ENCODE data around the gene PTPRN2.
"Not testable (repeated sequence)": the region's sequence is repeated elsewhere in the genome, so short reads cannot be mapped to it uniquely, and the experiment has no call there.

The PTPRN2 gene

GRCh38 chr7:158357106-158357897, 230.3 kb downstream of the PTPRN2 start:
- no peak for DNase-seq

DNA sequence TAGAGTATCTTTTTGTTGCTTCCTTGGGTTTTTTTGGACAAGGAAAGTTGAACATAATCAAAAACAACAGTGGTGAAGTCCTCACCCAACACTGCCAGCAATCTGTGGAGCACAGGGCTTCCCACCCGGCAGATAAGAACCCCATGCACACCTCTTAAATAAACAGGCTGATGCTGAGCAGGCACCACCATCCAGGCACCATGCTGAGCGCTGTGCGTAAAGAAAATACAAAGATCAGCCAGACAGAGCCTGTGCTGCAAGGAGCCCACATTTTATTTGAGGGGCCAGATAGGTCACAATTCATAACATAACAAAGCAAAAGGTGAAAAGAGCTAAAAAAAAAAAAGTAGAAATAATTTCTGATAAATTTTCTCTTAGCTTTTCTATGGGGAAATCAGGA, 231.2 kb downstream of the PTPRN2 start:
- DNase-seq = no peak

- DNase-seq = no peak
Observed at GRCh38 chr7:158355456-158356065, 232.1 kb downstream of the PTPRN2 start.

DNA sequence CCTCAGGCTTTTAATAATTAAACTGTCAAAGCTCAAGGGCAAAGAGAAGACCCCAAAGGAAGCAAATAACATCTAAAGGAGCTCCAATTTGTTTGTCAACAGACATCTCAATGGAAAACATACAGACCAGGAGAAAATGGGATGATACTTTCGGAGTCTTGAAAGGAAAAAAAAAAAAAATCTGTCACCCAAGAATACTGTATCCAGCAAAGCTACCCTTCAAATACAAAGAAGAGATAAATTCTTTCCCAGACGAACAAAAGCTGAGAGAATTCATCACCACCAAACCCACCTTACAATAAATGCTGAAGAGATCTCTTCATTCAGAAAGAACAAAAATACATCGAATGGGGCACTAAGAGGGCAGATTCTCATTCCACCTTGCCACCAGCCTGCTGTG, 232.8 kb downstream of the PTPRN2 start:
- DNase-seq = no peak

DNA sequence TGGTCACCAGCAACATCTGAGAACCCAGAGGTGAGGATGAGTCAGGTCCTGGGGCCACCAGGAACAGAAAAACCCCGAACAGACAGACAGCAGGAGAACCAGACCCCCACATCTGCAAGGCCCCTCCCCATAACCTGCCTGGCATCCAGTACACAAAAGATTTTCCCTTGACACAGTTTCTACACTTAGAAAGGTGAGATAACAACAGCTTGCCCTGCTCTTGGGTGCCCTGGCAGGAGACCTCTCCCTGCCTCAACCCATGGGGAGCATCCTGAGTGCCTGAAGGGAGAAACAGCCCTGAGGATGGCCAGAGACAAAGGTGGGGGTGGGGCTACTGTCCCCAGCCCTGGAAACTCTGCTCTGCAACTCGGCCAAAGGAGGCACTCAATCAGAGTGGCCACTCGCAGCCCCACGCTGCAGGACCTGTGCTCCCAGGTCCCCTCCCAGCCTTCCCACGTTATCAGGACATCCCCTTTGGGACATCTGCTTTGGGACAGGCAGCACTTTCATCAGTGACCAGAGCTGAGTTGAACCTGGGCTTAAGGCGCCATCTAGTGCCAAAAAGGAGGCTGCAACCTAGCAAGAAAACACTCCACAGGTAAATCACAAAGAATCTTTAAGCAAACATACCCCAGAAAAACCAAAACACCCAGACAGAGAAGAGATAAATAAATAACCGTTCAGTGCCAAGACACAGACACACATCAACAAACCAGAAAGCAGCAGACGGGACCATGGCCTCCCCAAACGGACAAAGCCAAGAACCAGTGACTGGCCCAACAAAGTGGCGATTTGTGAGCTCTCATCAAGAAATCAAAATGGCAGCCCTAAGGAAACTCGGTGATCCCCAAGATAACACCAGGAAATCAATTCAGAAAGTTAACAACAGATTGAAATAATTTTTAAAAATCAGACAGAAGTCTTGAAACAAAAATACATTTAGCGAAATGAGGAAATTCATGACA, 233.7 kb downstream of the PTPRN2 start:
- no peak for DNase-seq

DNA sequence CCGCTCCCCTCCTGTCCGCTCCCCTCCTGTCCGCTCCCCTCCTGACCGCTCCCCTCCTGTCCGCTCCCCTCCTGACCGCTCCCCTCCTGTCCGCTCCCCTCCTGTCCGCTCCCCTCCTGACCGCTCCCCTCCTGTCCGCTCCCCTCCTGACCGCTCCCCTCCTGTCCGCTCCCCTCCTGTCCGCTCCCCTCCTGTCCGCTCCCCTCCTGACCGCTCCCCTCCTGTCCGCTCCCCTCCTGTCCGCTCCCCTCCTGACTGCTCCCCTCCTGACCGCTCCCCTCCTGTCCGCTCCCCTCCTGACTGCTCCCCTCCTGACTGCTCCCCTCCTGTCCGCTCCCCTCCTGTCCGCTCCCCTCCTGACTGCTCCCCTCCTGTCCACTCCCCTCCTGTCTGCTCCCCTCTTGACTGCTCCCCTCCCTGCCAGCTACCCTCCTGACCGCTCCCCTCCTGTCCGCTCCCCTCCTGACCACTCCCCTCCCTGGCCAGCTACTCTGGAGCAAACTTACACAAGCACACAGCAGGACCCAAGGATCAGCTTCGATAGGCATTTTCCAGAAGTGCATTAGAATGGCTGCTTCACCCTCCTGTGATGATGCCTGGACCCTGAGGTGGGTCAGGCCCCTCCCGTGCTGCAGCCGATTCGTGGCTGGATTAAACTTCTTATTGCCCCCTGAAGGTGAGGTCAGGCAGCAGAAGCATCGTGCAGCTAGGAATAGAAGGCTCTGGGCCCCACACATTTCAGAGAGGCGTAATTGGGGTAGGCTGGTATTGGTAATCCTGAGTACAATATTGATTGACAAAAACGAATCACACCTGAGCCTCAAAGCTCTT, 235.5 kb downstream of the PTPRN2 start:
- DNase-seq = not testable (repeated sequence)

GRCh38 chr7:158351481-158351880, 236.1 kb downstream of the PTPRN2 start:
- no peak for DNase-seq

DNA sequence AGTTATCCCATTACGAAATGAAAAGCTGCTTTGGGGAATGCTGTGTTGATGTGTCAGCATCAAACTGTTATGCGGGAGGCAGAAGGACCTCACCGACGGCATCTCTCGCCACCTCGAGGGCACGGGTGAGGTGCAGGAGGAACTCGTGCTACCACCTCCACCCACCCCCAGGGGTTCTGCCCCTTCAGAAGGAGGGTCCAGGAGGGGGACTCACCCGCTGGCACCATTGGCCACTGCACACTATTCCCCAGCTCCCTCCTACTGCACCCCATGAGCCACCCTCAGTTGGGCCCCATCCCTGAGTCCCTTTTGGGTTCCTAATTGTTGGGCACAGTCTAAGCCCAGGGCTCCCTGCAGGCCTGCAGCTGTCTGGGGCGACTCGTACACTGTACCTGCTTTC, 236.6 kb downstream of the PTPRN2 start:
- DNase-seq = no peak

DNA sequence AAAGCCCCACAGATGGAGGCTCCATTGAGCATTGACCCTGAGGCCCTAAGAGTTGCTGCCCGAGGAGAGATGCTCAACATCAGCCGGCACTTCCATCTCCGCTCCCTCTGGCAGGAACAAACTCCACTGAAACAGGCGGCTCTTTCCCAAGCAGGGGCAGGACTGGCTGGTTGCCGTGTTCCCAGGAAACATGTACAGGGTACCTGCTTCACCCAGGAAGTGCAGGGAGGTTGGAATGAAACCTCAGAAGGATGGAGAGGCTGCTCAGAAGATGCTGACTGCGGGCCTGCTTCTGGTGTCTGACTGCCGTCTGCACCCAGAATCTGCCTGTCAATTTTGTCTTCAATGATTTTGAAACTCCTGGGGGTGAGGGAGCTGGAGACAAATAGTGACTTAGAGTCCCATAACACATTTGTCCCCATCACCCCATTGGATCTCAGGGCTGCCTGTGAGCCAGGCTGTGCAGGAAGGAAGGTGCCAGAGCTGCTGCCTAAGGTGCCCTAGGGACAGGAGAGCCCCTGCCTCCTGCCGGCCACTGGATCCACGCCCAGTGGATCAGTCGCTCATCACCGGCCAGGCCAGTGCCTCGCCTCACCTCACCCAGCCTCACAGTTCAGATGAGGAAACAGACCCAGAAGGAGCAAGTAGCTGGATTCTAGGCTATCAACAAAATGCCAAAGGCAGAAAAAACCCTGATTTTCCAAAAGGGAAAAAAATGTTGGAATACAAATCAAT, 237.3 kb downstream of the PTPRN2 start:
- no peak for DNase-seq

DNA sequence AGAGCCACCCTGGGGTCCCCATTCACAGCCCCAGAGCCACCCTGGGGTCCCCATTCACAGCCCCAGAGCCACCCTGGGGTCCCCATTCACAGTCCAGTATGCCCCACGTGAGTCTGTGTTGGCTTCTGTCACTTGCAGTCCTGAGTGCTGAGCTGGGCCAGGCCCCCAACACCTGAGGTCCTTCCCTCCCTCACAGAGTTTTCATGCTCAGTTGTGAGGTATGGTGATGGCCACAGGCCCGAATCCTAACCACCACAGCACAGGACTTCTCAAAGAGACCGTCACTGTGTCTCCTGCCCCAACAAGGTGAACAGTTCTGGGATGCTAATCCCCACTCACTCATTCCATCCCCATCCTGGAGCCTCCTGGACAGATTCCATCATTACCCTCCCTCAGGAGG, 239.2 kb downstream of the PTPRN2 start:
- DNase-seq = no peak

GRCh38 chr7:158348039-158348438, 239.6 kb downstream of the PTPRN2 start:
- DNase-seq = not testable (repeated sequence)

DNA sequence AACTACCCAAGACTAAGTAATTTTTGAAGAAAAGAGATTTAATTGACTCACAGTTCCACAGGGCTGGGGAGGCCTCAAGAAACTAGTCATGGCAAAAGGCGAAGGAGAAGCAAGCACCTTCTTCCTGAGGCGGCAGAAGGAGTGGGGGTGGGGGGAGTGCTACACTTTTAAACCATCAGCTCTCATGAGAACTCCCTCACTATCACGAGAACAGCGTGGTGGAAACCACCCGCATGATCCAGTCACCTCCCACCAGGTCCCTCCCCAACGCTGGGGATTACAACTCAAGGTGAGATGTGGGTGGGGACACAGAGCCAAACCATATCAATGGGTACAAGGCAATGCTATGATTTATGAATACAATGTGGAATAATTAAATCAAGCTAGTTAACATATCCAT, 241.9 kb downstream of the PTPRN2 start:
- DNase-seq = no peak

GRCh38 chr7:158344706-158345300, 242.8 kb downstream of the PTPRN2 start:
- DNase-seq = no peak

DNA sequence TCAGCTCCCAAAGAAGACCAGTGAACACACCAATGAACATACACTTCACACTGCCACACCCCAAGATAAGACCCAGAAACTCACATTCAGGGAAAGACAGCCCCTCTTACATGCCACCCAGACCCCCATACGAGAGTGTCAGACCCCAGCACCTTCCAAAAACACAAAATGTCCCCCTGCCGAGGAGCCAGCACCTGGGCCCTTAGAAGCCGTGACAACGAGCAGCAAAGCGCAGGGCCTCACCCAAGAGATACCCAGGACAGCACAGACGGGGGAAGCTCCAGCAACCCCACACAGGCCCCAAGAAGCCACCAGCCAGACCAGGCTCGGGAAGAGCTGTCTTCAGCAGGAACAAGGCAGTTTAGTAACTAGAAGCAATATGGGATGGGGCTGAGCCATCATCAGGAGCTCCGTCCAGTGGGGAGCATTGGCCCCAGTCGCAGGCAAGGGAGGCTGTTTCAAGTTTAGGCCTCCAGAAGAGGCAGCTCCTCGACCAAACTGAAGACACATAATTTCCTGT, 243.6 kb downstream of the PTPRN2 start:
- no peak for DNase-seq

GRCh38 chr7:158343526-158343925, 244.1 kb downstream of the PTPRN2 start:
- no peak for DNase-seq

GRCh38 chr7:158341097-158341496, 246.5 kb downstream of the PTPRN2 start:
- not testable (repeated sequence) for DNase-seq

- not testable (repeated sequence) for DNase-seq
Observed at GRCh38 chr7:158336952-158337351, 250.7 kb downstream of the PTPRN2 start.

GRCh38 chr7:158332516-158332915, 255.1 kb downstream of the PTPRN2 start:
- not testable (repeated sequence) for DNase-seq

DNA sequence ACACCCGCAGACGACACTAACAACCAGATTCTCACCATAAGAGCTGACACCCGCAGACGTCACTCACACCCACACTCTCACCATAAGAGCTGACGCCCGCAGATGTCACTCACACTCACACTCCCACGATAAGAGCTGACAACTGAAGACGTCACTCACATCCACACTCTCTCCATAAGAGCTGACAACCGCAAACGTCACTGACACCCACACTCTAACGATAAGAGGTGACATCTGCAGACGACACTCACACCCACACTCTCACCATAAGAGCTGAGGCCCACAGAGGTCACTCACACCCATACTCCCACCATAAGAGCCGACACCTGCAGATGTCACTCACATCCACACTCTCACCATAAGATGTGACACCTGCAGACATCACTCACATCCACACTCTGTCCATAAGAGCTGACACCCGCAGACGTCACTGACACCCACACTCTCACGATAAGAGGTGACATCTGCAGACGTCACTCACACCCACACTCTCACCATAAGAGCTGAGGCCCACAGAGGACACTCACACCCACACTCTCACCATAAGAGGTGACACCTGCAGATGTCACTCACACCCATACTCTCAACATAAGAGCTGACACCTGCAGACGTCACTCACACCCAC, 255.7 kb downstream of the PTPRN2 start:
- not testable (repeated sequence) for DNase-seq

DNA sequence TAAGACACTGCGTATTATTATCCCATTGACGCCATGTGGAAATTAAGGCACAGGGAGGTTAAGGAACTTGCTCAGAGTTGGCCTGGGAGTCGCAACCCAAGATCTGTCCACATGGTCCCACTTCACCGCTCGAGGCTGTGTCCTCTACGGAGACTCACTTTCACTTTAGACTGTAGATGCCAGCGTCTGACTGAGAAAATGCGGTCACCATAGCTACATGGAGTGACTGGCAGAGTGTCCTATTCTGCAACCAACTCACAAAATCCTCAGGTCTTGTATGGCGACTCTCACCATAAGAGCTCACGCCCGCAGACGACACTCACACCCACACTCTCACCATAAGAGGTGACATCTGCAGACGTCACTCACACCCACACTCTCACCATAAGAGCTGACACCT, 257.9 kb downstream of the PTPRN2 start:
- DNase-seq = no peak
